Gastrocnemius medialis (tissue), 4 donors: ENCODE data around the gene HOXA4. TPM values are rescaled to one million over a fixed set of nuclear protein-coding genes. Genes with fewer than 3 reads are reported as not detected.

Experiments
- ATAC-seq, 2 donors: fragments of 150-250 bp; one replicate each; pipeline ENCODE4 v1.9.1; 2016
- DNase-seq, 2 donors: peaks; one replicate each; pipeline ENCODE4 v3.0.0-alpha.2; 2019
- H3K27ac ChIP-seq, 4 donors: fragments of 200-600 bp; sonication (generic); 1 replicate in 1 of 4; 2 replicates in 3 of 4; pipeline ENCODE4 v1.5.1; 2016 to 2018; ENCODE audit warnings: mild to moderate bottlenecking in 2 of 4, moderate library complexity in 1 of 4
- H3K27me3 ChIP-seq, 3 donors: fragments of 200-600 bp; sonication (generic) in 2 of 3; 1 replicate in 1 of 3; 2 replicates in 2 of 3; pipeline versions ENCODE4 v1.5.1 to v1.6.0; 2016 to 2019; ENCODE audit warnings: mild to moderate bottlenecking in 1 of 3, moderate library complexity in 1 of 3
- H3K36me3 ChIP-seq, 2 donors: fragments of 200-600 bp; sonication (generic) in 1 of 2; one replicate each; pipeline ENCODE4 v1.5.1; 2017 to 2018
- H3K4me1 ChIP-seq, 2 donors: fragments of 200-600 bp; sonication (generic) in 1 of 2; one replicate each; pipeline ENCODE4 v1.5.1; 2016 to 2017; ENCODE audit warnings: mild to moderate bottlenecking in 2 of 2
- H3K4me3 ChIP-seq, 4 donors: fragments of 200-600 bp; sonication (generic) in 3 of 4; 1 replicate in 1 of 4; 2 replicates in 3 of 4; pipeline ENCODE4 v1.5.1; 2016 to 2019; ENCODE audit warnings: mild to moderate bottlenecking in 2 of 4
- H3K9me3 ChIP-seq, 3 donors: fragments of 200-600 bp; sonication (generic) in 2 of 3; 1 replicate in 1 of 3; 2 replicates in 2 of 3; pipeline ENCODE4 v1.5.1; 2016 to 2019
- POLR2A ChIP-seq, 2 donors: fragments of 450-650 bp; IDR thresholded peaks; one replicate each; pipeline ENCODE4 v1.6.1; 2017; ENCODE audit warnings: antibody characterized with exemption in 2 of 2, mild to moderate bottlenecking in 2 of 2, moderate library complexity in 2 of 2
- in situ Hi-C, 4 donors: fragments of 200-750 bp; cut with MboI; loops; one replicate each; pipeline versions ENCODE4 v1.15.0 to v1.8.0; 2017; ENCODE audit warnings: low sequenced_read_pairs in 4 of 4
- intact Hi-C: fragments of 100-400 bp; cut with DNase I; formaldehyde crosslinking; loops from one replicate; pipeline ENCODE4 v1.15.1; 2023; ENCODE audit warnings: low total_unique reads
- total RNA-seq, 4 donors: library from RNA; depleted of rRNA; stranded (reverse); fragments of >200 nt; gene quantifications; one replicate each; pipeline versions ENCODE4 v1.1.0 to v1.2.3, GENCODE V29; 2016
- TF ChIP-seq, protein P1 (sequence below), 5 experiments: fragments of 450-650 bp in 3 of 5; fragments of 200-600 bp in 2 of 5; sonication (generic) in 2 of 5; IDR thresholded peaks in 4 of 5; conservative IDR thresholded peaks in 1 of 5; 1 replicate in 4 of 5; 2 replicates in 1 of 5; pipeline ENCODE4 v1.5.1; 2016 to 2019; ENCODE audit warnings: antibody characterized with exemption in 5 of 5, mild to moderate bottlenecking in 3 of 5, moderate library complexity in 3 of 5

Gene HOXA4
- total RNA-seq, 4 donors from 2014 or later, result 1.7 to 4.2 (median 2.9) TPM

DNA sequence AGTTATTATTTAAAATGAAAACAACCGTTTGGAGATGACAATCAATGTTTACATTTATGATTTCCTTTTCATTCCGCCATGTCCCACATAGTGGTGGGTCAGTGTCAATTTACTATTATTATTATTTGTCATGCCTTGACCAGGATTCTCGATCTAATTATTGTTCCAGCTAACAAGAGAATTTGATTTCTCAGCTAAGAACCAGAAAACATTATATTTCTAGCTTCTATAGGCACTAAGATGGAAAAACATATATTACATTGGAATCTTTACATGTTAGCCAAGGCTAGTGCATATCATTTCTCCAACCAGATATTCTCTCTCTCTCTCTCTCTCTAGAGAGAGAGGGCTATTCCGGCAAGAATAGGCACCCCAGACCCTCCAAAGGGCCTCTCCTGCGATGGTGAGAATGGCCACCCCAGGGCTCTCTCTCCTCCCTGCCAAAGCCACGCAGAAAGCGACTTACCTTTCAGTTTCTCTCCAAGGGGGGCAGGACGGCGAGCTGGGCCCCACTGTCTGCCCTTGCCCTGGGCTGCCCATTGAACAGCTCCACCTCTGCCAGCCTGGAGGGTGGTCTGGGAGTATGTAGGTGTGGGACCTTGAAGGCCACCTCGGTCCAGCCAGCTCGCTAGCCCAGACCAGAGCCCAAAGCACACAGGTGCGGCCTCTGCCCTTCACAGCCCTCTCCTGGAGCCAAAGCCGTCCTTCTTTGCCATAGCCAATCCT, 19.4 kb upstream of the HOXA4 start:
- DNase-seq (no peak), ATAC-seq (peak; percentile 17 to 45)
- H3K9me3 ChIP-seq, result no peaks in the 10 kb centered on the region
- H3K27me3 ChIP-seq, result no peaks in the 10 kb centered on the region
- peaks cover 0 to 8% of the 10 kb centered on the region in 2 donors for H3K36me3 ChIP-seq
- peaks cover 52 to 63% of the 10 kb centered on the region in 2 donors for H3K4me1 ChIP-seq
- H3K27ac ChIP-seq, result peak overlapping the region; percentile 90 to 96 (median 94)
- H3K4me3 ChIP-seq, result peak overlapping the region; percentile 64 to 75 (median 70)
- intact Hi-C loops (loop anchor here (1.0 kb wide), 1 partner anchor 20 kb away; the partner anchor contains the start of gene HOXA4), in situ Hi-C loops (loop anchor here (5.0 to 25.0 kb wide), 5 partner anchors 293 to 938 kb away; partner anchors contain the start of genes CBX3 (in 1 of the 4) and HNRNPA2B1 (in 1 of the 4))
- TF ChIP-seq, protein P1, sequence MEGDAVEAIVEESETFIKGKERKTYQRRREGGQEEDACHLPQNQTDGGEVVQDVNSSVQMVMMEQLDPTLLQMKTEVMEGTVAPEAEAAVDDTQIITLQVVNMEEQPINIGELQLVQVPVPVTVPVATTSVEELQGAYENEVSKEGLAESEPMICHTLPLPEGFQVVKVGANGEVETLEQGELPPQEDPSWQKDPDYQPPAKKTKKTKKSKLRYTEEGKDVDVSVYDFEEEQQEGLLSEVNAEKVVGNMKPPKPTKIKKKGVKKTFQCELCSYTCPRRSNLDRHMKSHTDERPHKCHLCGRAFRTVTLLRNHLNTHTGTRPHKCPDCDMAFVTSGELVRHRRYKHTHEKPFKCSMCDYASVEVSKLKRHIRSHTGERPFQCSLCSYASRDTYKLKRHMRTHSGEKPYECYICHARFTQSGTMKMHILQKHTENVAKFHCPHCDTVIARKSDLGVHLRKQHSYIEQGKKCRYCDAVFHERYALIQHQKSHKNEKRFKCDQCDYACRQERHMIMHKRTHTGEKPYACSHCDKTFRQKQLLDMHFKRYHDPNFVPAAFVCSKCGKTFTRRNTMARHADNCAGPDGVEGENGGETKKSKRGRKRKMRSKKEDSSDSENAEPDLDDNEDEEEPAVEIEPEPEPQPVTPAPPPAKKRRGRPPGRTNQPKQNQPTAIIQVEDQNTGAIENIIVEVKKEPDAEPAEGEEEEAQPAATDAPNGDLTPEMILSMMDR (IDR thresholded peaks at IDR 0.05 in 4 of 5, conservative IDR thresholded peaks at IDR 0.05 in 1 of 5), result no peak
- TF ChIP-seq POLR2A (IDR thresholded peaks at IDR 0.05), result no peak

DNA sequence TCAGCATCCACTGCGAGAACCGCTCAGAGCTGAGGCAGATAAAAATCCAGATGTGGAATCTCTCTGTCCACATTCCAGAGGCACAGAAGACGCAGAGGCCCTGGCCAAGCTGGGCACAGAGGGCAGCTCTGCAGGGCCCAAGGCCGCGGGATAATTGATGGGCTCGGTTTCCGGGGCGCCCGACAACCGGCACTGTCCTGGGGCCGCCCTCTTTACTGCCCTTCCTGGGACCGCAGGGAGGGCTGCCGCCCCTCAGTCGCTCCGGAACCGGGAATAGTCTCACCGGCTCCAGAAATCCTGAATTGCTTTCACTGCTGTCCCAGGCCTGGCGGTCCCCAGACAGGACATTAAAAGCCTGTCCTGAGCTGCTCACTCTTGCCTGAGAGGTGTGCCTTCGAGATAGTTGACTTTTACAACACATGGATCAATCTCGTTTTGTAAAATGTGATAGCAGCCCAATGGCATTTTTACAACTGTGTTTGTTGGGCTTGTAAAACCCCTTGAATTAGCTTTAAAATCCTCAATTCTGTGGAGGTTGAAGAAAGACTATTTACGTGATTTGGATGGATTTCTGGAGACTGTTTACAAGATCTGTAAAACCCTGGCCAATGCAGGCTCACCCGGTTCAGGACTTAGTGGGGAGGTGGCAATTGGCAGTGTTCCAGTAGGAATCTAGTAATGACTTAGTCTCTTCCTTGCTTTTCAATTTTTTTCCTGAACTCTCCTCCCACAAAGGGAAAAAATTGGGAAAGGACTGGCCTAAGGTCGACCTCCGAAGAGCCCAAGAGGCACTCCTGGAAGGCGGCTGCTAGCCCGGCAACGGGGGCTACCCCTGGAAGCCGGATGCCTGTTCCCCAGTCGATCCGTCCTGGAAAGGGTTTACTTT, 18.4 kb upstream of the HOXA4 start:
- intact Hi-C loops (no loop called here), in situ Hi-C loops (loop anchor here in 3 of 4 donors (5.0 to 10.0 kb wide), 3 partner anchors 292 to 784 kb away; no protein-coding TSS in a partner anchor)
- H3K4me1 ChIP-seq, result peaks cover 52 to 60% of the 10 kb centered on the region in 2 donors
- H3K27me3 ChIP-seq, result no peaks in the 10 kb centered on the region
- H3K27ac ChIP-seq, result peak overlapping the region; percentile 90 to 96 (median 94)
- peaks cover 0 to 18% of the 10 kb centered on the region in 2 donors for H3K36me3 ChIP-seq
- TF ChIP-seq POLR2A (IDR thresholded peaks at IDR 0.05), result no peak
- TF ChIP-seq, protein P1 (IDR thresholded peaks at IDR 0.05 in 4 of 5, conservative IDR thresholded peaks at IDR 0.05 in 1 of 5), result no peak
- ATAC-seq (no peak), DNase-seq (no peak)
- no peaks in the 10 kb centered on the region for H3K9me3 ChIP-seq
- peak overlapping the region; percentile 64 to 75 (median 70) for H3K4me3 ChIP-seq

DNA sequence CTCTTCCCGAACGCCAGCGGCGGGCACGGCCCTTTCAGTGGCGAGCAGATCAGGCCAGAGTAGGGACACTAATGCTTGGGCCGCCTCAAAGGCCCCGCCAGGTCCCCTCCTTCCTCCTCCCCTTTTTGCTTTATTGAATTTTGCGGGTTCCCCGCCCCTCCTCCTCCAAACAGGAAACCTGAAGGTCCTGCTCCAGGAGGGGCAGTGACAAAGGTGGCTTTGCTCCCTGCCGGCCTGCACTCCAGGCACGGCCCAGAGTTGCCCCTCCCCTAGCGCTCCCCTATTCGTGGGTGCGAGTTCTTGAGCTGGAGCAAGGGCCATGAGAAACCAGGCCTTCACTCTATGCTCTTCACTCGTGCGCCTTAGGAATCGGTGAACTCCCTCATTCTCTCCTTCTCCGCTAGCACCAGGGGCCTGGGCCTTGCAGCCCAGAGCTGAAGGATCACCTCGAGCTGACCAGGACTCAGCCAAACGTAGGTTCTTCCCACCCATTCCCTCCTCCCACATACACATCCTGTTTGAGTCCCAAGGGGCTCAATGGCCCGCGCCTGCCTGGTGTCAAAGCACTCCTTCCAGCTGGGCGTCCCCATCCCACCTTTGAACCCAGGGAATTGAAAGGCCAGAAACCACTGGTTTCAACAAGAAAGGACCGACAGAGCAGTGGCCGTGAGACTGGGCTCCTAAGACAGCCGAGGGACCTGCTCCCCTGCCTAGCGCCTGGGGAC, 17.6 kb upstream of the HOXA4 start:
- ATAC-seq, result no peak
- peaks cover 50 to 60% of the 10 kb centered on the region in 2 donors for H3K4me1 ChIP-seq
- in situ Hi-C loops, result loop anchor here in 3 of 4 donors (5.0 to 10.0 kb wide), 3 partner anchors 291 to 783 kb away; no protein-coding TSS in a partner anchor

More for the DNA sequence above, 17.6 kb upstream of the HOXA4 start:
- Histone ChIP-seq H3K9me3 (no peaks in the 10 kb centered on the region), H3K27ac (peak overlapping the region; percentile 90 to 96 (median 94)), H3K4me3 (peak overlapping the region; percentile 64 to 75 (median 70)), H3K27me3 (no peaks in the 10 kb centered on the region), H3K36me3 (peaks cover 0 to 20% of the 10 kb centered on the region in 2 donors)
- intact Hi-C loops, result no loop called here
- TF ChIP-seq POLR2A (IDR thresholded peaks at IDR 0.05), result no peak
- TF ChIP-seq, protein P1 (IDR thresholded peaks at IDR 0.05 in 4 of 5, conservative IDR thresholded peaks at IDR 0.05 in 1 of 5), result no peak
- no peak for DNase-seq
